ENCODE results near the gene PPP3R2.
"Not testable (repeated sequence)": the region's sequence is repeated elsewhere in the genome, so short reads cannot be mapped to it uniquely, and the experiment has no call there.

Gene PPP3R2, protein sequence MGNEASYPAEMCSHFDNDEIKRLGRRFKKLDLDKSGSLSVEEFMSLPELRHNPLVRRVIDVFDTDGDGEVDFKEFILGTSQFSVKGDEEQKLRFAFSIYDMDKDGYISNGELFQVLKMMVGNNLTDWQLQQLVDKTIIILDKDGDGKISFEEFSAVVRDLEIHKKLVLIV

DNA sequence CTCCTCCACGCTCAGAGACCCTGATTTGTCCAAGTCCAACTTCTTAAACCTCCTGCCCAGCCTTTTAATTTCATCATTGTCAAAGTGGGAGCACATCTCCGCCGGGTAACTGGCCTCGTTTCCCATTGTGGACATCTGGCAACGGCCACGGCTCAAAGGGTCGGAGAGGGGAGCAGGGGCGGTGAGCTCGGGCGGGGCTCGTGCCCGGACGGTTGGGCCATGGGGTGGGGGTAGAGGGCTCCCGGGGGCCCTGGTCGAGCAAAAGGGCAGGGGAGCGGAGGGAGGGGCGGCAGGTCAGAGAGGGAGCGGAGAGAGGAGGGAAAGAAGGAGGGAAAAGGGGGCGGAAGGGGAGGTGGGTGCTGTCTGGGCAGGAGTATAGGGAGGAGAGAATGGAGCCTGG, at the start of gene PPP3R2:
Gene PPP3R2, minus strand, starts transcription at position 174 of the 400 bp plus-strand sequence. Its CDS starts 48 bp downstream, at position 126.
- no peak for DNase-seq

DNA sequence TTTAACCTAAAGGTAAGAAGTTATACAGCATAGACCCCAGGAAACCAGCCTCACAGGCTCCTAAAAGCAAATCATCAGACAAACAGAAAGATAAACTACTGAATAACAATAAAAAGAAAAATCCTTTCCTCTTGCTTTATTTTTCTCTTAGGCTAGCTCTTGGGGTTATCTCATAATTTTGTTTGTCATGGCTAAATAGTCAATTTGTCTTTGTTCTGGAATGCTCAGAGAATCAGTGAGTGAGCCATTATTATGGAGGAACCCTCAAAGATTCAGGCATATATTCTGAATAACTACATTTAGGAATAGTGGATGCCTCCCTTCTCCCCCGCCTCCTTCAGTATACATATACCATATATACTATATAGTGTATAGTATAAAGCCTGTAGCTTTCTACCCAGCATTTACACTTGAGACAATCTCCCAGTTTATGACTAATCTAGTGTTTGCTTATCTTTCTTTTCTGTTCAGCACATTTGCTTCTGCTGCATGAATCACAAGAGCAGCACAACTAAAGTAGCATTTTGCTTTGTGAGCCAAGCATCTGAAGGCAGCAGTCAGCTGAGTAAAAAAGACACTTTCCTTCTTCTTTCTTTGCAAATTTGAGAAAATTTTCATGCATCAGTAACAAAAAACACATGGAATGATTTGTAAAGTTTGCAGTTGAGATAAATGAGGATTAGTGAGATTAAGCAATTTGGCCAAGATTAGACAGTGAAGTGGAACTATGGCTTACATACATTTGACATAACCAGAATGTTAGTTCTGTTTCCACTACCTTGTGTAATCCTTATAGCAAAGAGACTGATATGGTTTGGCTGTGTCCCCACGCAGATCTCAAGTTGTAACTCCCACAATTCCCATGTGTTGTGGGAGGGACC, 45.3 kb upstream of the PPP3R2 start:
- no peak for DNase-seq

DNA sequence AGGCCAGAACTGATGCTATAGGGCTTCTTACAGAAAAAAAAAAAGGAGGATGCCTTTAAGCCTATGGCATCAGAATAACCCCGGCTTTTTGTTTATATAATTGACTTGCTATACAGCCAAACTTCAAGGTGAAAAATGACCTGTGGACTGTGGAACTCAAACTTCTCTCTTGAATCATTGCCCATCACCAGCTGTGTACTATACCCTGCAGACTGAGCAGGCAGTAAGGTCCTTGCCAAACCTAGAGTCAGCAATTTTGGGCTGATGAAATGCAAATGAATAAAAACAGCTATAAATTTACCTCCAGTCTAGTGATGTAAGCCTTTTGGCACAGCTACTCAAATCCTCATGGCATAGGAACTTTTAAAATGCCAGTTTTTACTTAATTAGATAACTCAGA, 44.5 kb upstream of the PPP3R2 start:
- no peak for DNase-seq

DNA sequence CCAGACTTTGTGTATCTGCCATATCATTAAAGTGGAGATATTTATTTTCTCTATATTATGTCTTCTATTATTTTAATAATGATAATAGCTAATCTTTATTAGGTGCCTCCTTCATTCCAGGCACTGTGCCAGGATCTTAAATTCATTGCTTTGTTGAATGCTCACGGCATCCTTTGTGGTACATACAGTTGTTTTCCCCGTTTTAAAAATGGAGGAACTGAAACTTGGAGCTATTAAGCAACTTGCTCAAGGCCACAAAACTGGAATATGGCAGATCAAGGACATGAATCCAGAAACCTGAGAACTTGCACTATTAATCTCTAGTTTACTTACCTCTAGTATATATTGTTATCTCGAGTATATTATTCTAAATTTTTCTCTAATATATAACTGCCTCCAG, 41.5 kb upstream of the PPP3R2 start:
- no peak for DNase-seq

DNA sequence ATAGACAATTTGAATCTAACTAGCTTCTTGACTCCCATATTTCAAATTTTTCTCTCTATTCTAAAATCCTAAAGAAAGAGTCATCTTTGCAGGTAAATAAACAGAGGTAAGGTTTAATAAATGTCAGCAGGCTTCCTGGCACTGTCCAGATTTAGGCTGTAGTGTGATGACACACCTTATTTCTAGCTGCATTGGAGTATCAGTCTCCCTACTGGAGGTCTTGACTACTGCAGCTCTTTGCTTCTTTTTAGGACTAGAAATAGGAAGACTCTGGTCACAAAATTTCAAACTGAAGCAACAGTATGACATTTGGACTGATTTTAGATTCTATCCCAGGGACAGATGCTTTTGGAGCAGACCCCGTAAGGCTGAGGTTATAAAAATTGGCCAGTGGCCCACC, 40.7 kb upstream of the PPP3R2 start:
- DNase-seq, result no peak

DNA sequence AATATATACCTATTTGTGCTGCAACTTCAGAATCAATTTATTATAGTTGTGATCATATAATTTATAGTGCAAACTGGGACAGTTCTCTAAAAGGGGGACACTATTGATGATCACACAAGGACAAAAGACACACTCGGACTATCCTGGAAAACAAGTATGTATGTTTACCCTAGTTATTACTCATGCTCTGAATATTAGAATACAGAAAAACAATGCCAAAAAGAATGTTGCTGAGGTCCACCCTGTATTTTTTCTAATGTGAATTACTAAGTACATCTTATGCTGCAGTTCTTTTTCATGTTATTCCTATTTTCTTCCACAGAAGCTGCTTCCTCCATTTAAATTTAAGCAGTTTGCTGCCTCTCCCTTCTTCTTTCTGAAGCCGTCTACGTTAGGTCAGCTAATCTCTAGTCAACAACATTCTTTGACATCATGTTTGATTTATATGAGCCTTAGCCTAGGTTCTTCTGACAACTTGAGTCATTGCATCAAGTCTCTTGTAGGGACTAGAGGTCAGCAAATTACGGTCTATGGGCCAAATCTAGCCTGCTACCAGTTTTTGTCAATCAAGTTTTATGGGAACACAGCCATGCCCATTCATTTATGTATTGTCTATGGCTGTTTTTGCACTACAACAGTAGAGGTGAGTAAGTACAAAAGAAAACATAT, 40.1 kb upstream of the PPP3R2 start:
- DNase-seq, result no peak

DNA sequence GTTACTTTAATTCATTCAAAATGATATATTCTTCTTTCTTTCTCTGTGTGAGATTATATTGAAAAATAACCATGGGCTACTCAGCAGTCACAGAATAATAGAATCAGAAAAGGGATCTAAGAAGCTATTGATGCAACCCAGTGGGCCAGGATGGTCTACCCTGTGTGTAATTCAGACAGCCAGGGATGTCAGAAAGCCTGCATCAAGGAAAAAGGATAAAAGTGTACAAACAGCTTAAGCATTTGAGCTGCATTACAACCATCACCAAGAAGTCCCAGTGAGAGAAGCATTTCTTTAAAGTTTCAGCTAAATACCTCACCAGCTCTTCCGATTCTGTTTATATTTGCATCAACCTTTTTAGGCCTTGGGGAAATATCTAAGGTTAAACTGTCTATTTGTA, 37.8 kb upstream of the PPP3R2 start:
- DNase-seq, result no peak

DNA sequence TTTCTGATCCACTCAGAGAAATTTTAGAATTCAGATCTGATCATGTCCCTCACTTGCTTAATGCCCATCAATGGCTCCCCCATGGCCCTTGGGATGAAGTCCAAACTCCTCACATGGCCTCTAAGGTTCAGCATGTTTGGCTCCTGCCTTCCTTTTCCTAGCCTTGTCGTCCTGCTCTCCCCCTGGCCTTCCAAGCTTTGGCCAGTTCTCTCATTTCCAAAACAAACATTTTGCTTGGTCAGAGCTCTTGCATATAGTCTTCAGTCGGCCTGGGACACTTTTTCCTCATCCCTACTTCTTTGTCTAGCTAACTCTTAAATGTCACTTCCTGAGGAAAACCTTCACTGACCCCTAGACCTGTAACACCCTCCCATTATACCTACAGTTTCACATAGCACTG, 37.1 kb upstream of the PPP3R2 start:
- DNase-seq, result no peak

DNA sequence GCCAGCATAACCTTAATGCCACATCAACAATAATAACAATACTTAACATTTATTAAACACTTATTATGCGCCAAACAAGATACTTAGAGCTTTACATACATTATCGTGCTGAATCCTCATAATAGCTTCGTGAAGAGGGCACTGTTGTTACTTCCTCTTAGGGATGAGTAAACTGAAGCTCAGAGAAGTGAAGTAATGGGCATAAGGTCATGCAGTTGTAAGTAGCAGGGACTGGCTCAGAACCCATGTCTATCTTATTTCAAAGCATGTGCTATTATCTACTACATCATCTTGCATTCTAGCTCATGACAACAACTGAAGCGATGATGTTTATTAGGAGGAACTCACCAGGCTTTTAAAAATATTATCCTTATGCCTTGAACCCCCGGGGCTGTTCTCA, 34.9 kb upstream of the PPP3R2 start:
- DNase-seq, result no peak

DNA sequence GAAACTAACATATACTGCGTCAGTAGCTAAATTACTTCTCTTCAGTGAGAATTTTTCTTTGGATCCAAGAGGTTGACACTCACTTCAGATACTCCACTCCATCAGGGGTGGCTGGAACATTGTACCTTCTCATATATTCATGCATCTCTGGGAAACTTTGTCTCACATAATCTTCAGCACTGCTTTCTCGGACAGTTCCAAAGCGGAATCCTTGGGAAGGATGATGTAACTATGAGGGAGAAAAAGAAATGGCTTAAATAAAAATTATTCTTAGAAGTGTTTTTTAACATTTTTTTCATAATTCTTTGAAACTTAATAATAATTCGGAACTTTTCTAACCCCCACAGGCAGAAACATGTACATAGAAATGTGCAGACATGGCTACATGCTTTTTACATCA, 33.4 kb upstream of the PPP3R2 start:
- DNase-seq, result no peak

DNA sequence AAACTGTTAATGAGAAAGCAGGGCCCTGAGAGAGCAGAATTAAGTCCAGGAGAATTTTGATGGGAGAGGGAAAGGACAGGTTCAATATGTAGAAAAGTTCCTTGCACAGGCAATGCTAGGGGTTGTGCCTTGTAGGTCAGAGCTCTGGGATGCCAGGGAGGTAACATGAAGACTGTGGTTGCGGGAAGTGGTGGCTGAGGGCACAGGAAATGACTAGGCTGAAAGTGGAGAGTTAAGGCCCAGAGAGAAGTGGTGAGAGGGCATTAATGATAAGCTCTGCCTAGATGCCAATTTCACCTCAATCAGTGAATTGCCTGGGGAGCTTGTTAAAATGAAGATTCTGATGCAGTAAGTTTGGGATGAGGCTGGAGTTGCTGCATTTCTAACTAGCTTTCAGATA, 31.5 kb upstream of the PPP3R2 start:
- no peak for DNase-seq

DNA sequence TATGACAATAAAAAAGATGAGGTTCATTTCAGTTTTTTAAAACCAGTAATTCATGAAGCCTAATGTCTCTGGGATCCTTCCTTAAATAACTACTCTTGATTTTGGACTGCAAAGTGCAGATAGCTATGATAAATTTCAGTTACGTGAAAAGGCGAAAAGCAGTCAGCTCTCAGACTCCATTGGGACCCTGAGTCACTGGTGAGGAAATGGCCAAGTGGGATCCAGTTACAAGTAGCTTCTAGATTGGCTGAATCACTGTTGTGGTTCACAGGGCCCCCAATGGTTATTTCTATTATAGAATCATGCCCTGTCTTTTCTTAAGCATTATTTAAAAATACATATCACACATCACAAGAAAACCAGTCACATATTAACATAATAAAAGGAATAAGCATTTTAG, 31.1 kb upstream of the PPP3R2 start:
- no peak for DNase-seq

DNA sequence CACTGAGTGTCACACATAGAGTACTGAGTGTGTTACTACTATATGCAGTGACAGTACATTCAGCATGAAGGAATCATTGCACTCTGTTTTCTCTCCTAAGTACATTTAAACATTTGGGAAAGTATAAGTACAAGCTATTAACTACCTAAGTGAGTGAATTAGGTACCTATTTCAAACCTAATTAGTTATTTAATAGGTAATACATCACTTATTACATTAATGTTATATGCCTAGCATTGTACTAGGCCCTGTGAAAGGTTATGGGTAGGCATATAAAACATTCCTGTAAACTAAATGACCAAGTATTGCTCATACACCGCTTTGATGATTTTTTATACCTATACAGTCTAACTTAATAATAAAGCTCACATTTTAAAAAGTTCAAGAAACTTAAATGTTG, 25.7 kb upstream of the PPP3R2 start:
- DNase-seq, result no peak

DNA sequence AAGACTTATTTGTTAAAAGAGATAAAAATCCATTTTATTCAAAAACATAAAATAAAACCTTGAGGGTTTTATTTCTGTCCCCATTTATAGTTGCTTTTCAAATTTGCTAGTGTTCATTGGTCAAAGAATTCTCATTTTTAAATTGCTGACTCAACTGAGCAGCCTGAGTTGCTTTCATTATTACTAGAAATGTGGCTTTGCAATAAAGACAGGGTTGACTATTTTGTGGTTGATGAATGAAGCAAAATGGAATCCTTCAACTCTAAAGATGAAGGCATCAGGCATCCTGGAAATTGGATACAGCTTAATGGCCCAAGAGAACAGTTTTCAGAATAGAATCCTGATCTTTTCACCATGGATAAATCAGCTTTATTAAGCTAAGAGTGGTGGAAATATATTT, 23.9 kb upstream of the PPP3R2 start:
- DNase-seq, result no peak

DNA sequence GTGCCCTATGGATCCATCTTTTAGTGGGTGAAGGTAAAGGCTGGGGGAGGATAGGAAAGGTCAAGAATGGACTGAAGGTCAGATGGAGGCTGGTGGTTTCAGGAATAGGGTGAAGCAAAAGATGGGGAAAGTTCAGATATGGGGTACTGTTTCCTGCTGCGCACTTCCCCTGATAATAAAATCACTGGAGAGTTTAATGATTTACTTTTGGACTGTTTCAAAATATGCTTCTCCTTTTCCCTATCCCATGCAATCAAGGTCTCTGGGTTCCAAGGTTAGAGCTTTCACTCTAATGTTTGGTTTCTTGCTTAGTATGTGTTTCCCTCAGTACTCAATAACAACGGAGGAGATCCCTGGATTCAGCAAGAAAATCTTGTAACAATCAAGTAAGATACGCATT, 10.8 kb upstream of the PPP3R2 start:
- no peak for DNase-seq

DNA sequence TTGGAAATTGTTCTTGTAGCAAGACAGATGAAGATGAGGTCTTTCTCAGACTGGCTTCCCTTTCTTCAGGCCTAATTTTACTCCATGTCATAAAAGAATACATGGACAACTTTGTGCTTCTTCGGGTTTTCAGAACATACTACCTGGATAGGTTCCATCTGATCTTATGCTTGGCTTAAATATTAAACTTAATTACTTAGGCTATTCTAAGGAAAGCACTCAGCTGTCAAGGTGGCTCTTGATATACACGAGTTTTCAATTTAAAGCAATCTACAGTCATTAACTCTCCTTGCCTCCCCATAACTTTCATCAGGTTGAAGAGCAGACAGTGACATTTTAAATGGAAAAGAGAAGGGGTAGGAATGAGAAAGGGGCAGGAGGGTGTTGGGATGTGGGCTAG, 9.5 kb upstream of the PPP3R2 start:
- DNase-seq, result no peak

DNA sequence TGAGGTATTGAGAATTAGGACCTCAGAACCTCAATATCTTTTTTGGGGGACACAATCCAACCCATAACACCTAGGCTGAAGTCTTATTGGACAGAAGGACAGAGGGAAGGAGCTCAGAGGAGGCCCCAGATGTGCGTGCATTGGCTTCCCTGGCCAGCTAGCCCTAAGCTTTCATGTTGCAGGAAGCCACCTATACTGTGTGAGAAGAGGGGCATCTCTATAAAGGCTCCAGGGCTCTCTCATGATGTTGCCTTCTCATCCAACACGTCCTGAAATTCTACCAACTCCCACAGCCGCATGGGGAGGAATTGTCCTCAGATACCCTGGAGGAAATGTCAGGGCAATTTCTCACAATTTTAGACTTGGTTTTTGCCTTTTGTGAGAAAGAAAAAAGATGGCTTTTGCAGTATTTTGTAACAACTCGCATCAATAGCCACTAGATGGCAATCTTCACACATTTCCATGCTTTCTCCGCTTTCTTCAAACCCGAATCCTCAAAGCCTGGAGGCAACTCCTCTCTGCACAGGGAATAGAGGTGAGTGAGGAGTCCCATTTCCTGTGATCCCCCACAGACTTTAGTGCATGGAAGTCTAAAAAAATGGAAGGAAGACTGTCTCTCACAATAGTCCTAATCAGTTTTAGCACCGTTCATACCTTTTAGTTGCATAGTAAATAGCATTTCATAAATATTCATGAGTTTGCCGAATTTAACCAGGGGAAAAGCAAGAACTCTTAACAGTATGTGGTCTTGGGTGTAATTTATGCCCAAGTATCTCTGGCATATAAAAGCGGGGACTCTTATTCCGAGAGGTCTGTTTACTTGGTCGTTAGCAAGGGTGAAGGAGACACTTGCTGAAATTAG, 7.4 kb upstream of the PPP3R2 start:
- peak; percentile 31 for DNase-seq

DNA sequence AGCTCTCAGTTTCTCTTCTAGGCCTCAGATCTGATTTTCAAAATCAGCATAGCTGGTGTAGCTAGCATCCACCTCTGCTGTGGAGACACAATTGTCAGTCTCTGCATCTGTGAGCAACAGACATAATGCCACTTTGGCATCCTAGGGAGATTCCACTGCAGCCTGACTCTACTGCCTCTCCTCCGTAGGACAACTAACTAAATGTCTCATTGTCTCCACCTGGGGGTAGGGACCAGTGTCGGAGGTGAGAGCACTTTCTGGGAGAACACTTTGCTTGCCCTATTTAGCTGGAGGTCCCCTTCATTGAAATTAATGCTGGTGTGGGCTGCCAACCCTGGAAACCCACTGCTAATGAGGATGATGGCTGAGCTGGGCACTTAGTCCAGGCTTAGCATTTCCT, 1.4 kb downstream of the PPP3R2 start:
- no peak for DNase-seq

DNA sequence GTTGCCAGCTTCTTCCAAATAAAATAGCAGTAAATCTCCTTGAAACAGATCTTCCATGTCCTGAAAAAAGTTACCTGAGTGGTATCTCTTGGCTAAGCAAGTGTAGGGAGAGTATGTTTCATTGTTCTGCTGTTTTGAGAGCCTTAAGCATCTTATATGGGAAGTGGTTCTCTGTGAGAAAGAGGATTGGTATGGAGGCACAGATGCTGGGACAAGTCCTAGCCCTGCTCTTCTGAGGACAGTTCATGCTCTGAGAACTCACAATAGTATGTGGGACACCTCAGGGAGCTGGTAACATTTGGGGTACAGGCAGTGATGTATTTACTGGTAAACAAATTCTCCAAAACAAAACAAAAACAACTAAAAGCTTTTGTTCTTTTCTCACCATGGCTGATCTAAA, 2.0 kb downstream of the PPP3R2 start:
- DNase-seq, result no peak

DNA sequence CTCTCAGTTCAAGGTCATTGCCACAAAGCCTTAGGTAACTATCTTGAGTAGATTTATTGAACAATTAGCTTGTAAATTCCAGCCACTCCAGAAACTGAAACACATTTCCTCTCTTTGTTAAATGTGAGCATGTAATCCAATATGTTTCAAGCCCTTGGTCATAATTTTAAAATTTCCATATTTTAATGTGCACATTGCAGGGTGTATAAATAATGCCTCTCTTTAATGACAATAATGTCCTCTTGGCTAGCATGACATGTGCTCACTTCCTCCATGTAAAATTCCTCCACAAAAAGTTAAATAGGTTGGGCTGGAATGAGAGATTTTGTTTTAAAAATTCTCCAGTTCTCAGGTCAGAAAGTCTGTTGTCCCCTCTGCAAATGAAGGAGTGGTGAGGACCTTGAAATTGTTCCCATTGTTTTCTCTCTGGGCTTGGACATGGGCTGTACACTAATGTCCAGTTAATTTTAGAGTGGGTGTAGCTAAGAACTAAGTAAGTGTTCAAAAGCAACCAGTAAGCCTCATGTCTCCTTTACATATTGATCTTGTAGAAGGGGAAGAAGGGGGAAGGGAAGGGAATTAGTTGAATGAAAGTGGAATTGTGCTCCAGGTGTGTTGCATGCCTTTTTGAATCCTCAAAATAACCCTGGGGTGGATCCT, 2.9 kb downstream of the PPP3R2 start:
- no peak for DNase-seq

DNA sequence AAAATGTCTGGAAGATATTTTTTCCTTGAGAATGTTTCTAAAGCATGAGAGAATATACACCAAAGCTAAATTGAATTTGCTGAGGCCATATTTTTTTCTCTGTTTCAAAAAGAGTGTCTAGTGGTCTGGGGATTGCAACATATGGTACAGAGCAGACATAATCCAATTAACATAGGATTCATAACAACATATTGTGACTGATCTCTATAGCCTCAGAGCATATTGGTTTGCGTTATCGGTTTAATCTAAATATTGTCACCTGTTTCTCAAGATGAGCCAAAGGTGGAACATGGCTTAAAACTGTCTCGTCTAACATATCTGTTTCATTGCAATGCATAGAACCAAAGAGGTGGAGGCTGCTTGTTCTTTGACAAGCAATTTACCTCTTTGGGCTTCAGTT, 3.9 kb downstream of the PPP3R2 start:
- DNase-seq, result no peak

DNA sequence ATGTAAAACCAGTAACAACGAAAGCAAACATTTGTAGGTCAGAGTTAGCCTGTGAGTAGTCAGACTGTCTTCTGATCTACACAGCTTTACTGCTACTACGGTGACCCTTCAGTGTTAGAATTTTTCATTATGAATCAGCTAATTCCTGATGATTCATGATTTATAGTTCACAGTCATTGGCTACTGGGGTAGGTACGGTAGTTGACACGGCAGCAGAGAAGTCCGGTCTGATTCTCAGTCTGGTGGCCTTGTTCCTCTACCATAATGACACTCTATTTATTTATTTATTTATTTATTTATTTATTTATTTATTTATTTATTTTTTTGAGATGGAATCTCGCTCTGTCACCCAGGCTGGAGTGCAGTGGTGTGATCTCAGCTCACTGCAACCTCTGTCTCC, 4.7 kb downstream of the PPP3R2 start:
- not testable (repeated sequence) for DNase-seq
